Measurements from ENCODE around the gene DENND2A.

Gene DENND2A

GRCh38 chr7:140489026-140489359, 151.6 kb downstream of the DENND2A start:
- DNase-seq, result peak; percentile 53

GRCh38 chr7:140485500-140486265, 154.9 kb downstream of the DENND2A start:
- peak; percentile 35 for DNase-seq

DNA sequence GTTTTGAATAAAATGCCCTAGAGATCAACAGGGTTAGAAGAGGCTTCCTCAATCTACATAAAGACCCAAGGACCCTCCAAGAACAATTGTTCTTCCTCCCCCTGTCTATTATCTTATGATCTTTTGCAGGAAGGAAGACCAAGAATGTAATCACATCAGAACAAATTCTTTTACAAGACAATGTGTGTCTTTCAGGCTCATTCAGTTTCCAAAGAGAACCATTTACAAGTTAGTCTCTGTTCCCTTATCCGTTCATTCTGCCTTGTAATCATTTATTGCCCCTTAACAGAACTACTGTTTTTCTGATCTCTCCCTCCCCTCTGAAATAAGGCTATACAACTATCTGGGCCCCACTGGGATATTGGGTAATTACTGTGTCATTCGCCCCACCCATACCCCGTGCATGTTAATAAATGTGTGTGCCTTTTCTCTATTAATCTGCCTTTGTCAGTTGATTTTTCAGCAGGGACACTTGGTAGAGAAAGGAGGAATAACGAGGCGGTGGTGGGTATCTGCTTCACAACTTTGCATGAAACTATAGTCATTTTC, 155.6 kb downstream of the DENND2A start:
- DNase-seq, result peak; percentile 20

DNA sequence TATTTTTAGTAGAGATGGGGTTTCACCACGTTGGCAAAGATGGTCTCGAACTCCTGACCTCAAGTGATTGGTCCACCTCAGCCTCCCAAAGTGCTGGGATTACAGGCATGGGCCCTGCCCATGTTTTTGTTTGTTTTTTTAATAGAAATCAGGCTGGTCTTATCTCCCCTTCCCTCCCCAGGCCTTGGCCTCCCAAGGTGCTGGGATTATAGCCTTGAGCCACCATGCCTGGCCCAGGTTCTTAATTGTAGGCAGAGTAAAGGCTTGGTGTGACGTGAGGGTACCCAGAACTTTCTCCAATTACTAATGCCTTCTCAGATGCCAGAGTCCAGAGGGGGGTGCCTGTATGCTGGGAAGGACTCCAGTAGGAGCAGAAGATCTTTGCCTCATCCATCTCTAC, 156.1 kb downstream of the DENND2A start:
- DNase-seq, result no peak

DNA sequence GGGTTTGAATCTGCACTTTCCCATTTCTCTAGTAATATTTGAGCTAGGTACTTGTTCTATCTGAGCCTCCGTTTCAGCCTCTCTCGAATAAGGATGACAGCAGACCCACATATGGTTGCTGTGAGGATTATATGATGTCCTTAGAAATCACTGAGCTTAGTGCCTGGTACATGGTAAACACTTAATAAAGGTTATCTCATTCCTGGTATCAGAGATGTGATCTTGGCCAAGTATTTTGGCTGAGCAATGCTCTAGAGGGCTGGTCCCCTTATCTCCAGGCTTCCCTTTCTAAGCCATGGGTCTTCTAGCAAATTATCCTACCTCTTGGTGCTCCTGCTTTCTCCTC, 160.9 kb downstream of the DENND2A start:
- DNase-seq, result no peak

DNA sequence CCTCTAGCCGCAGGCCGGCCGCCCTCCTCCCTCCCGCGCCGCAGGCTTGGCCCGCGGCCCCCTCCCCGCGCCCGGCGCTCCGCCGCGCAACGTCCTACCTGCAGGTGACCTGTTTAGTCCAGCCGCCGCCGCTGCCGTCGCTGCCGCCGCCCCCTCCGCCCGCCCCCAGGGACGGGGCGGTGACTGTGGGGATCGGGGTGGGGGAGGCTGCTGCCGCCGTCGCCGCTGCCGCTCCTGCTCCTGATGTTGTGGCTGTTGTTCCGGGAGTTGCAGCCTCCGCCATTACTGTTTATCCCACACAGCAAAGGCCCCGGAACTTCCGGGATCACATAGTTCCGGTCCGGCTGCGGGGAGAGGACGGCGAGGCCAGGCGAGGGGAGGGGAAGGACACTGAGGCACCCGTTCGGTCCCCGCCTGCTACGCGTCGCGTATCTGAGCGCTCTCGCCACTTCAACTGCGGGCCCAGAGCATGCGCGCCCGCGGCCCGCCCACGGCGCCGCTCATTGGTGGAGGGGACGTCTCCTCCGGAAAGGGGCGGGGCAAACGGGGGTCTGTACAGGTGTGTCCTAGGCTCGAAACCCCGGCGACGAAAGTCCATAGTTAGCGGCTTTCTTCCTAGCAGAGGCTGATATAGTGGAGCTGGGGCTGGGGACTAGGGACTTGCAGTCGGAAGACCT, 161.4 kb downstream of the DENND2A start, which contains the start of gene MKRN1:
Gene MKRN1 (minus strand): TSS at position 444 of the 677 bp plus-strand sequence. CDS start 161 bp downstream, at position 283.
- DNase-seq, result peak; percentile 97

DNA sequence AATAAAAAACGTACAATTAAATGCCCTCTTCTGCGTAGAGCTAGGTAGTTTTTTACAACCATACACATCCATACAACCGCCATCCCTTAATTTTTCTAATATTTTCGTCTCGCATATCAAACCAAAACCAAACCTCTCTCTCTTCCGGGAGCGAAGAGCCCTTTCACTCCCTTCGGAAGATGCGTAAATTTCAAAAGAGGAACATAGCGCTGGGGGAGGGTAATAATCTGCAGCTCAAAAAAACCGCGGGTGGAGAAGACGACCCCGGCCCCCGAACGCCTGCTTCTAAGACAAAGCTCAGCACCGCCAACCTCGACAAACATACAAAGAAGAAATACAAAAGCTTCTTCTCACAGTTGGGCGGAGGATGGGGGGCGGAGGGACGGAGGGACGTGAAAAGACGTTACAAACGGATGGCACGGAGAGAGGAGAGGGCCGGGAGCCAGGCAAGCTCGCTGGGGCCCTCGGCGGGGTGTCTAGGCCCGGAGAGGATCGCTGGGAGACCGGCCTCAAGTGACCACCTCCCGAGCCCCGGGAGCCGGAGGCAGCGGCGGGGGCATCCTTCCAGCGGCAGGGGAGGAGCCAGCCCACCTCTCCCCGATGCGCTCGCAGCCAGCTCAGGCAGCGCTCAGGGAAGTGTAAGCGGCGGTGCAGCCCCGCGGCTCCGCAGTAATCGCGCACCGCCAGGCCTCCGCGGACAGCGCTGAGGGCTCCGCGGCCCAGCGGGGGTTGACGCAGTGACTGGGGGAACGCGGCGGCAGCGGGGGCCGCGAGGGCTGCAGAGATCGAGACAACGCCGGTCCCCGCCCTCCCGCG, 162.2 kb downstream of the DENND2A start:
- peak; percentile 75 for DNase-seq

DNA sequence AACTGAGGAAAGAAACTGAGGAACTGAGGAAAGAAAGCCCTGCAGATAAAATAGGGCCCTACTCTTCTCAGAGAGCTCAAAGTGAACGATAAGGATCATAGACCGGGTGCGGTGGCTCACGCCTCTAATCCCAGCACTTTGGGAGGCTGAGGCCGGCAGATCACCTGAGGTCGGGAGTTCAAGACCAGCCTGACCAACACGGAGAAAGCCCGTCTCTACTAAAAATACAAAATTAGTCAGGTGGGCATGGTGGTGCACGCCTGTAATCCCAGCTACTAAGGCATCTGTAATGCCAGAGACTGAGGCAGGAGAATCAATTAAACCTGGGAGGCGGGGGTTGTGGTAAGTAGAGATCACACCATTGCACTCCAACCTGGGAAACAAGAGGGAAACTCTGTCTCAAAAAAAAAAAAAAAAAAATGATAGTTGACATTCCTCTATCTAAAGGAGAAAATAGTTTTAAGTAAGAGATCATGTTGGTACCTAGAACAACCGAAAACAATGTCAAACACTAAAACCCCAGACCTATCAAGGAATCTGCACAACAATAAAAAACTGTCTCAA, 163.8 kb downstream of the DENND2A start:
- DNase-seq, result no peak

GRCh38 chr7:140475747-140476333, 164.8 kb downstream of the DENND2A start:
- DNase-seq, result peak; percentile 86

Measured in hematopoietic multipotent progenitor cell treated with erythropoietin and hydrocortisone succinate and interleukin-3 and kit ligand, for 6 days (in vitro differentiated cells).